Stimulated activated CD4-positive, alpha-beta T cell treated with anti-CD3 and anti-CD28 coated beads, Interleukin-4, amount 100 ng/mL, for 48 hours (primary cell): Measurements from ENCODE around the gene UTF1.
A peak's percentile ranks its signal among the peaks of the same experiment; 100 is the strongest.

Experiments used
- DNase-seq, 2 donors: peaks; one replicate each; pipeline ENCODE4 v3.0.0-alpha.2; 2020; ENCODE audit warnings: low read depth in 2 of 2

UTF1 gene

DNA sequence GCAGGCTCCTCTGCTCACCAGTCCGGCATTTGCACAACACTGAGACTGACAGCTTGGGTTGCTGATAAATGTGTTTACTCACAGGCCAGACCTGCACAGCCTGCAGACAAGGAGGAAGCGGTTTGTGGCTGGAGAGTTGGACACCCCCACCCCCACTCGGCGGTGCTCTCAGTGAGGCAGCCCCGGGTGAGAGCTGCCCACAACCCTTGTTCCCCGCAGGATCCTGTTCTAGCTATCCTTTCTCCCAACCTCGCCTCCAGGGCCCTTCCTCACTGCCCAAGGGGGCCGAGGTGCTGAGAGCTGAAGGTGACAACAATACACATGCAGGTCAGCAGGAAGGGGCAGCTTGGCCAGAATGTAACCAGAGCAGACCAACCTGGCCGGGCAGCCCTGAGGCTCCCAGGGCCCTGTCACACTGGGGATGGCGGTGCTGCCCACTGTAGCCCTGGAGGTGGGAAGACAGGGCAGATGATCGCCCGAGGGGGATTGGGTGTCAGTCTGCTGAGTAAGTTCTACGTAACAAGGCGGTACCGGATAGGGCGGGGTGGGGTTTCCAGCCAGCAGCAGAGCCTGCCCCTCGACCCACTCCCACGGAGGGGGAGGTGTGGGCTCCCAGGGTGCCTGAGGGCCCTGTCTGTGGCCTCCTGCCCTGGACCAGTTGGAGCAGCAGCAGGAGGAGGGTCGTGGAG is 48.7 kb downstream of the UTF1 start:
- peak in 1 of 2 donors; percentile 47 for DNase-seq

DNA sequence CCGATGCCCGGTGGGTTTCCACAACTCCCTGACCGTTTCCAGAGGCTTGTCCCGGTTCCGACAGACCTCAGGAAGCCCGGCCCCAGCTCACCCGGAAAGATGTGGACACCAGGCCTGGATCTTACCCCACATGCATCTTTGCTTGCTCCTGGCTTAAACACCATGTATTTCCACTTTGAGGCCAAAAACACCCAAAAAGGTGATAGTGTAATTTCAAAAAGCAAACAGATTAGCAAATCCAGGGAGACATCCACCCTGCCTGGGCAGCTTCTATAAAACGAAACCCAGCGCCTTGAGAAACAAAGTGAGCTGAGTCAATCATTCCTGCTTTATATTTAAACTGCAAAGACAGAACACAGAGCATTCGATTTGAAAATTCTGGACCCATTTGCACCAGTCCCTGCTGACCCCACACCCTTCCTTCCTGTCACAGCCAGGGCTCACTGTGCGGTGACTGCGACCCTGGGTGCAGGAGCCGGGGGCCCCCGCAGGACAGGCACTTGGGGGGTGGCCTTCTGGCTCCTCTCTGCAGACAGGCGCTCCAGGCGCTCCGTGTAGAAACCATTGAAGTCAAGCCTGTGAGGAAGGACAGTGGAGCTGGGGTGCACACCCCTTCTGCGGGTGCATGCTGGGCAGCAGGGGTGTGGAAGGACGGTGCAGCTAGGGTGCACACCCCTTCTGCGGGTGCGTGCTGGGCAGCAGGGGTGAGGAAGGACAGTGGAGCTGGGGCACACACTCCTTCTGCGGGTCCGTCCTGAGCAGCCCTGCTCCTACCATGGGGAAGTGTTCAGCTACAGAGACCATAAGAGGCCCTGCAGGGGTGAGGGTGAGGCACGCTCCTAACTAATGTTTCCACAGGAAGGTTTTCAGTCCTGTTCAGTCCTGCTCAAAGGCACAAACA is 49.6 kb downstream of the UTF1 start:
- no peak for DNase-seq

GRCh38 chr10:133280391-133281059 is 50.5 kb downstream of the UTF1 start:
- no peak for DNase-seq

- no peak for DNase-seq
Measured at GRCh38 chr10:133281084-133281483, 51.1 kb downstream of the UTF1 start.
